GM18526 (cell line): Measurements from ENCODE around the gene ETNPPL.

Experiments
- POLR2A ChIP-seq: IDR thresholded peaks from 3 replicates; pipeline ENCODE4 v1.6.1; 2011; ENCODE audit not compliant: insufficient read length; ENCODE audit errors: extremely low read depth

ETNPPL gene

DNA sequence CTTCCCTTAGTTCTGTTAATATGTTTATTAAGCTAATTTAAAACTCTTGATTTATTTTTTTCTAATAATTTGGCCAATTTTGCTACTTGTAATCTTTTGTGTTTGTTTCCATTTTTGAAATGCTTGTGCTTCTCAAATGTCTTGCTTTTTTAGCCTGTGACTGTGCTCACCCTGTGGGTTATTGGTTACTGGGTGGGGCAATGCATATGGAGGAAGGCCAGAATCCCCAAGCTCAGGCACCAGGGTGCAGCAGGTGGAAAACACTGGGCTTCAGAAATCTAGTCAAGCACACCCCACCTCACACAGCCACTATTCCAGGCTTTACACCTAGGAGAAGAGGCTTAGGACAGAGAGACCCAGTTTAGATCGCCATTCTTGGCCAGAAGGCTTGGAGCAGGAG lies 33.1 kb downstream of the ETNPPL start:
- no peak for TF ChIP-seq POLR2A

GRCh38 chr4:108725457-108725856 lies 37.4 kb downstream of the ETNPPL start:
- TF ChIP-seq POLR2A: no peak

DNA sequence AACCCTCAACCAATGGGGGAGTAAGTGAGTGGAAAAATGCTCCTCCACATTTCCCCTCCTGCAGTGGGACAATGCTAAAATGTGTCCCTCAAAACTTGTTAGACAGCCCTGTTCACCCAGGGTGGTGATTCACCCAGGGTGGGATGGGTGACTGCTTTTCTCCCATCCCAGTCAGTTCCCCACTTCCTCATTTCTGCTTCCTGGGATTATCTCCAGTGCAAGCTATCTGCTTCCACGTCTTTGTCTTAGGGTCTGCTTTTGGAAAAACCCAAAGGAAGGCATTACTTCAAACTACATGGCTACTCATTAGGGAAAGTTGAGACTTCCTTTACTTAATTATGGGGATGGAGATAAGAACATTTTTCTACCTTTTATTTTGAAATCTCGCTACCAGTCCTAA lies 45.5 kb downstream of the ETNPPL start:
- TF ChIP-seq POLR2A: no peak

DNA sequence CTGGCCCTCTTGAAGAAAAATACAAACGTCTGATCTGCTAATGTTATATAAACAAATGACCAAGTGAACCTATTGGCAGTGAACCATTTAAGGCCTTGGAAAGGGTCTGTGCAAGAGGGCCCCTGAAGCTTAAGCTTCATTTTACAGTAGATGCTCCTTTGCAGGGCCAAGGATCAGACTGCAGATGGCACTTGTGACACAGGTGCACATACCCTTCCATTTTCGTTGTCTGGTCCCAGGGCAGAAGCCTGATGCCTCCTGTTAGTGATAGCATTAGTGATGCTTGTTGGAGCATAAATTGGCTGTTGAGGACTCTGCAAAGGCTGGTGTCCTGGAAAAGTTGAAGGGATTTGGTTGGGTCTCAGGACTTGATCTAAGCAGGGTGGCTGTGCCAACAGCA lies 46.5 kb downstream of the ETNPPL start:
- TF ChIP-seq POLR2A: no peak

- no peak for TF ChIP-seq POLR2A
These were observed 48.0 kb downstream of the ETNPPL start for GRCh38 chr4:108714880-108715279.

- TF ChIP-seq POLR2A: no peak
These were observed 53.1 kb downstream of the ETNPPL start for GRCh38 chr4:108709722-108710121.

- no peak for TF ChIP-seq POLR2A
These were observed 53.6 kb downstream of the ETNPPL start for GRCh38 chr4:108709234-108709633.

GRCh38 chr4:108706289-108706688 lies 56.6 kb downstream of the ETNPPL start:
- no peak for TF ChIP-seq POLR2A

GRCh38 chr4:108703966-108704365 lies 58.9 kb downstream of the ETNPPL start:
- no peak for TF ChIP-seq POLR2A

GRCh38 chr4:108703370-108703769 lies 59.5 kb downstream of the ETNPPL start:
- TF ChIP-seq POLR2A: no peak

DNA sequence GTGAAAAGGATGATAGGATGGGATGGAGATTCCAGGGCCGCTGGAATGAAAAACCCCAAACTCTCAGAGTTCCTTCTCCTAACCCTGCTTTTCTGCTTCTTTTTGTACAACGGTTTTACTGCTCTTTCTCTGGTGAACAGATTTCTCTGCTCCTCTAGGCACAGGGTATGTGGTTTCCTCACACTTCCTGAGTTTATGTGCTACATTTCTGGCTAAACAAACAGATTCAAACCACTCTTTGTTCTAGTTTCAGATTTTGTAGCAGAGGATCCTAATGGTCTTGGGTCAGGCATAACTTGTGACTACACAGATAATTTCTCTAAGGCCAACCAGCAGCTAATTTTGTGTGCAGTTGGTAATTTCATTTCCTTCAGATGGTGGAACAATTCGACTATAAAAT lies 59.9 kb downstream of the ETNPPL start:
- no peak for TF ChIP-seq POLR2A

DNA sequence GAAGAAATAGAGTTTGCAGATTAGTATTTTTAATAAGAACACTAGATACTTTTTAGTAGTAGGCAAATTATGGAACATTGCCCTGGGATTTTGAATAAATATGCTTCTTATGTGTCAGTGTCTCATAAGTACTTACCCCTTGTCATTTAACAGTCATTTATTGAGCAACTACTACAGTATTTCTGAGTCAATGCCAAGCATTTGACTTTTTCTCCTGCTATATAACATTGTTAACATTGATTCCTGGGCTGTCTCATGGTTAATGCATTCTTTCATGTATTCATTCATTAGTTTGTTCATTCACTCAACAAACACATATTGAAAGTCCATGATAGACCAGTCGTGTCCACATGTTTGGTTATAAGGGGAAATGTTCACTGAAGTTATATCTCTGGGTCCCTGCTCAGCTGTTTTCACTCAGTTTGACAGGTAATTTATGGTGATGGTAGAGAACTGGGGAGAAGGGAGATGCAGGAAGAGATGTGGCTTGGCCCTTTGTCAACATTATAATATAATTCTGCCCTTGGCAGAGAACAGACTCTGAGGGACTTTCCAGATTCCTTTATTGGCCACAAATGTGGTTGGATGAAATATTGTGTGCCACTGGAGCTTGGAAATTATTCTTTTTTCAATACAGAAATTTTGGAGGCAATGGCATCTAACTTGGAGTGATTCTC lies 62.6 kb downstream of the ETNPPL start:
- TF ChIP-seq POLR2A: no peak

- TF ChIP-seq POLR2A: no peak
These were observed 66.7 kb downstream of the ETNPPL start for GRCh38 chr4:108696160-108696559.

DNA sequence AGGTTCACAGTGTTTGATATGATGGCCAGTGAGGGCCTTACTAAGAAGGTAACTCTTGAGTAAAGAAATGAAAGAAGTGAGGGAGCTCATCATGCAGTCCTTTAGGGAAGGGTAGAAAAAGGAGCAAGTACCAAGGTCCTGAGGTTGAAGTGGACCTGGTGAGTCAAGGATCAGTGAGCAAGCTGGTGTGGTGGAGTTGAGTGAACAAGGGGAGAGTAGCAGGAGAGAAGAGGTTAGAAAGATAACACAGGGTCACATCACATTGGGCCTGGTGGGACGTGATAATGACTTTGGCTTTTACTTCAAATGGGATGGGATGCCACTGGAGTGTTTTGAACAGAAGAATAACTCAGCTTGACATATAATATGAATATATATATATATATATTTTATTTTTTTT lies 67.8 kb downstream of the ETNPPL start:
- no peak for TF ChIP-seq POLR2A

GRCh38 chr4:108694423-108694822 lies 68.4 kb downstream of the ETNPPL start:
- TF ChIP-seq POLR2A: no peak

GRCh38 chr4:108693819-108694218 lies 69.0 kb downstream of the ETNPPL start:
- no peak for TF ChIP-seq POLR2A

DNA sequence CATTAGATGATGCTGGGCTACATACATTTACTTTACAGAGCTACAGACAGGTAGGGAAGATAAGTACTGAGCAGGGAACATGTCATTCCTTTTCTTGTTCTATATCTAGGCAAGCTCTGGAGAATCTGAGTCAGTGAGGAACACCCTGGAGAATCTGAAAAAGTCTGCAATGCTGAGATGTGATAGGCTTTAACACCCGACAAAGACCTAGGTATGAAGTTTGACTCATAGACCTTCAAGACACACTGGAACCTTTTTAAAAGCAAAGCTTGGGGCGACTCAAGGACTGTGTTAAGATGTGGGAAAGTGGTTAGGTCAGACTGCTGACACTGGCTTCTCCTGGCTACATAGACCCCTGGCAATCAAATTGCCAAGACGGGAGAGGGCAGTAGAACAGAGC lies 69.6 kb downstream of the ETNPPL start:
- TF ChIP-seq POLR2A: no peak
